HepG2 (cell line): ENCODE data around the gene OR1S2. TPM values are rescaled to one million over a fixed set of nuclear protein-coding genes. Genes with fewer than 3 reads are reported as not detected.

Source experiments
- AKAP8 ChIP-seq: sonication (generic); formaldehyde crosslinking; IDR thresholded peaks from 2 replicates; pipeline ENCODE4 v1.5.1; 2020; ENCODE audit warnings: mild to moderate bottlenecking, missing genetic modification reagents
- DPF2 ChIP-seq: sonication (generic); formaldehyde crosslinking; IDR thresholded peaks from 2 replicates; pipeline ENCODE4 v1.4.0; 2020; ENCODE audit warnings: mild to moderate bottlenecking, low read depth, missing genetic modification reagents, borderline replicate concordance
- ELF4 ChIP-seq: sonication (generic); formaldehyde crosslinking; IDR thresholded peaks from 2 replicates; pipeline ENCODE4 v1.5.0; 2020; ENCODE audit warnings: missing genetic modification reagents, mild to moderate bottlenecking, moderate library complexity, borderline replicate concordance
- GMEB1 ChIP-seq: sonication (generic); formaldehyde crosslinking; IDR thresholded peaks from 2 replicates; pipeline ENCODE4 v1.5.1; 2020; ENCODE audit warnings: missing genetic modification reagents, mild to moderate bottlenecking, borderline replicate concordance
- RFX3 ChIP-seq: IDR thresholded peaks from 2 replicates; pipeline ENCODE4 v1.6.1; 2016; ENCODE audit warnings: missing biosample characterization, missing genetic modification reagents
- YEATS4 ChIP-seq: sonication (generic); formaldehyde crosslinking; IDR thresholded peaks from 2 replicates; pipeline ENCODE4 v1.4.0; 2020; ENCODE audit warnings: missing genetic modification reagents, borderline replicate concordance
- ZKSCAN1 ChIP-seq: fragments of 150-350 bp; IDR thresholded peaks from 2 replicates; pipeline ENCODE4 v1.6.1; 2014; ENCODE audit warnings: low read length
- ZNF280D ChIP-seq: sonication (generic); formaldehyde crosslinking; IDR thresholded peaks from 2 replicates; pipeline ENCODE4 v1.5.1; 2020; ENCODE audit warnings: mild to moderate bottlenecking, missing genetic modification reagents
- ZNF326 ChIP-seq: sonication (generic); formaldehyde crosslinking; IDR thresholded peaks from 2 replicates; pipeline ENCODE4 v1.4.0; 2020; ENCODE audit warnings: missing genetic modification reagents, borderline replicate concordance
- ZNF574 ChIP-seq: sonication (generic); formaldehyde crosslinking; IDR thresholded peaks from 2 replicates; pipeline ENCODE4 v1.4.0; 2020; ENCODE audit warnings: missing genetic modification reagents
- ZNF83 ChIP-seq: sonication (generic); formaldehyde crosslinking; IDR thresholded peaks from 2 replicates; pipeline ENCODE4 v1.4.0; 2020; ENCODE audit warnings: missing genetic modification reagents, mild to moderate bottlenecking, borderline replicate concordance
- polyA plus RNA-seq, 8 experiments: library from polyadenylated mRNA; depleted of rRNA in 3 of 8; stranded (reverse) in 7 of 8; unstranded in 1 of 8; fragments of >200 nt; fragmentation: Illumina TruSeq in 4 of 8; extraction: Trizol in 4 of 8; gene quantifications; 2 replicates each; pipeline versions ENCODE4 v1.2.1 to v1.2.3, GENCODE V29; 2011 to 2016; ENCODE audit warnings: low read depth in 4 of 8, missing spikeins in 1 of 8, mixed read lengths in 1 of 8; ENCODE audit not compliant: insufficient read depth in 1 of 8
- total RNA-seq, 5 experiments: library from RNA; depleted of rRNA; stranded (reverse); fragments of >200 nt; fragmentation: Illumina TruSeq; extraction: Trizol; gene quantifications; 2 replicates each; pipeline ENCODE4 v1.2.3, GENCODE V29; 2016; ENCODE audit warnings: low read depth in 1 of 5
- TF ChIP-seq, protein P1 (sequence below): sonication (generic); formaldehyde crosslinking; IDR thresholded peaks from 2 replicates; pipeline ENCODE4 v1.4.0; 2020; ENCODE audit warnings: missing genetic modification reagents
- TF ChIP-seq, protein P2 (sequence below): sonication (generic); formaldehyde crosslinking; IDR thresholded peaks from 2 replicates; pipeline ENCODE4 v1.5.1; 2020; ENCODE audit warnings: missing genetic modification reagents, mild to moderate bottlenecking, borderline replicate concordance
- TF ChIP-seq, protein P3 (sequence below), 2 experiments: sonication (generic) in 1 of 2; formaldehyde crosslinking in 1 of 2; IDR thresholded peaks; 2 replicates each; pipeline versions ENCODE4 v1.5.1 to v1.6.1; 2011 to 2020; ENCODE audit warnings: borderline replicate concordance in 1 of 2, low read depth in 1 of 2, low read length in 1 of 2, mild to moderate bottlenecking in 1 of 2, missing genetic modification reagents in 1 of 2, moderate library complexity in 1 of 2

The OR1S2 gene
- total and polyA plus RNA-seq, 2 of the 13 experiments (the other 11 are each of a cell fraction or from before 2014, with no cell fraction given) = not detected

DNA sequence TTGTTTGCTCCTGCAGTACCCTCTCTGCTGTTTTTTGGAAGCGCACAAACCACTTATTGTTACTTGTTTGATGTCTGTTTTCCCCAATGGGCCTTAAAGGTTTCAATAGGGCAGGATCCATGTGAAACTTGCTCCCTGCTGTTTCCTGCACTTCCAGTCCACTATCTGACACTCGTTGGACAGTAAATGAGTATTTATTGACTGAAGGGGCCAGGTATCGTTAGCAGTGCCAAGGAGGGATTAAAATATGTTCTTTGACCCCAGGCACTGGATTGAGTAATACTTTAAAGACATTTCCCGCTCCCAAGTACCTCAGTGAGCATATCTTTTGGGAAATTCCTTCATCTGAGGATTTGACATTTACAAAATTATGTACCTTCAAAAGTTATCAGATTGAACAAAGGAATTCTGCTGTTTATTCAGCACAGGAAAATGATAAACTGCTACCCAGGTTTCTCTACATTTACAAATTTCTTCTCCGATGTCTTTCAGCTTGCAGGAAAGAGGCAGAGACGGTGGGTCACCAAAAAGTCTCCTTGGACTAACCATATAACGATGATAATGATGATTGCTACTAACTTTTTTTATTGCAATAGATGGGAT, 38.3 kb downstream of the OR1S2 start (continued):
- TF ChIP-seq, protein P1, sequence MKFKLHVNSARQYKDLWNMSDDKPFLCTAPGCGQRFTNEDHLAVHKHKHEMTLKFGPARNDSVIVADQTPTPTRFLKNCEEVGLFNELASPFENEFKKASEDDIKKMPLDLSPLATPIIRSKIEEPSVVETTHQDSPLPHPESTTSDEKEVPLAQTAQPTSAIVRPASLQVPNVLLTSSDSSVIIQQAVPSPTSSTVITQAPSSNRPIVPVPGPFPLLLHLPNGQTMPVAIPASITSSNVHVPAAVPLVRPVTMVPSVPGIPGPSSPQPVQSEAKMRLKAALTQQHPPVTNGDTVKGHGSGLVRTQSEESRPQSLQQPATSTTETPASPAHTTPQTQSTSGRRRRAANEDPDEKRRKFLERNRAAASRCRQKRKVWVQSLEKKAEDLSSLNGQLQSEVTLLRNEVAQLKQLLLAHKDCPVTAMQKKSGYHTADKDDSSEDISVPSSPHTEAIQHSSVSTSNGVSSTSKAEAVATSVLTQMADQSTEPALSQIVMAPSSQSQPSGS (CRISPR knock-in tag) = peak; percentile 57
- no peak for TF ChIP-seq GMEB1 (CRISPR knock-in tag)
- no peak for TF ChIP-seq ZNF326 (CRISPR knock-in tag)
- TF ChIP-seq YEATS4 (CRISPR knock-in tag) = no peak; the same call in 1 of the 2 replicates
- no peak for TF ChIP-seq ZNF83
- TF ChIP-seq ZNF574 = peak; percentile 59
- TF ChIP-seq, protein P2, sequence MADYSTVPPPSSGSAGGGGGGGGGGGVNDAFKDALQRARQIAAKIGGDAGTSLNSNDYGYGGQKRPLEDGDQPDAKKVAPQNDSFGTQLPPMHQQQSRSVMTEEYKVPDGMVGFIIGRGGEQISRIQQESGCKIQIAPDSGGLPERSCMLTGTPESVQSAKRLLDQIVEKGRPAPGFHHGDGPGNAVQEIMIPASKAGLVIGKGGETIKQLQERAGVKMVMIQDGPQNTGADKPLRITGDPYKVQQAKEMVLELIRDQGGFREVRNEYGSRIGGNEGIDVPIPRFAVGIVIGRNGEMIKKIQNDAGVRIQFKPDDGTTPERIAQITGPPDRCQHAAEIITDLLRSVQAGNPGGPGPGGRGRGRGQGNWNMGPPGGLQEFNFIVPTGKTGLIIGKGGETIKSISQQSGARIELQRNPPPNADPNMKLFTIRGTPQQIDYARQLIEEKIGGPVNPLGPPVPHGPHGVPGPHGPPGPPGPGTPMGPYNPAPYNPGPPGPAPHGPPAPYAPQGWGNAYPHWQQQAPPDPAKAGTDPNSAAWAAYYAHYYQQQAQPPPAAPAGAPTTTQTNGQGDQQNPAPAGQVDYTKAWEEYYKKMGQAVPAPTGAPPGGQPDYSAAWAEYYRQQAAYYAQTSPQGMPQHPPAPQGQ (CRISPR knock-in tag) = no peak
- no peak for TF ChIP-seq ZNF280D
- TF ChIP-seq DPF2 (CRISPR knock-in tag) = peak; percentile 70
- no peak for TF ChIP-seq ZKSCAN1
- TF ChIP-seq, protein P3, sequence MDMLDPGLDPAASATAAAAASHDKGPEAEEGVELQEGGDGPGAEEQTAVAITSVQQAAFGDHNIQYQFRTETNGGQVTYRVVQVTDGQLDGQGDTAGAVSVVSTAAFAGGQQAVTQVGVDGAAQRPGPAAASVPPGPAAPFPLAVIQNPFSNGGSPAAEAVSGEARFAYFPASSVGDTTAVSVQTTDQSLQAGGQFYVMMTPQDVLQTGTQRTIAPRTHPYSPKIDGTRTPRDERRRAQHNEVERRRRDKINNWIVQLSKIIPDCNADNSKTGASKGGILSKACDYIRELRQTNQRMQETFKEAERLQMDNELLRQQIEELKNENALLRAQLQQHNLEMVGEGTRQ (IDR thresholded peaks at IDR 0.05; ENCODE audit: low read depth, low read length) = no peak
- TF ChIP-seq, protein P3 (CRISPR knock-in tag; IDR thresholded peaks at IDR 0.05; ENCODE audit: borderline replicate concordance) = no peak
- TF ChIP-seq ELF4 (CRISPR knock-in tag) = no peak
- no peak for TF ChIP-seq RFX3
- 0 out of 2 replicates have a peak, but pooled peaks have one; percentile 67 for TF ChIP-seq AKAP8
